GM20000 (cell line): ENCODE measurements around the gene PPP1R3F.

Source experiments
- DNase-seq: peaks from one replicate; pipeline ENCODE4 v3.0.0; 2012; ENCODE audit warnings: low spot score
- CTCF ChIP-seq: IDR thresholded peaks from 2 replicates; pipeline ENCODE4 v1.5.1; 2012; ENCODE audit warnings: mild to moderate bottlenecking, control low read depth; ENCODE audit errors: extremely low read depth, missing control alignments

The PPP1R3F gene, protein sequence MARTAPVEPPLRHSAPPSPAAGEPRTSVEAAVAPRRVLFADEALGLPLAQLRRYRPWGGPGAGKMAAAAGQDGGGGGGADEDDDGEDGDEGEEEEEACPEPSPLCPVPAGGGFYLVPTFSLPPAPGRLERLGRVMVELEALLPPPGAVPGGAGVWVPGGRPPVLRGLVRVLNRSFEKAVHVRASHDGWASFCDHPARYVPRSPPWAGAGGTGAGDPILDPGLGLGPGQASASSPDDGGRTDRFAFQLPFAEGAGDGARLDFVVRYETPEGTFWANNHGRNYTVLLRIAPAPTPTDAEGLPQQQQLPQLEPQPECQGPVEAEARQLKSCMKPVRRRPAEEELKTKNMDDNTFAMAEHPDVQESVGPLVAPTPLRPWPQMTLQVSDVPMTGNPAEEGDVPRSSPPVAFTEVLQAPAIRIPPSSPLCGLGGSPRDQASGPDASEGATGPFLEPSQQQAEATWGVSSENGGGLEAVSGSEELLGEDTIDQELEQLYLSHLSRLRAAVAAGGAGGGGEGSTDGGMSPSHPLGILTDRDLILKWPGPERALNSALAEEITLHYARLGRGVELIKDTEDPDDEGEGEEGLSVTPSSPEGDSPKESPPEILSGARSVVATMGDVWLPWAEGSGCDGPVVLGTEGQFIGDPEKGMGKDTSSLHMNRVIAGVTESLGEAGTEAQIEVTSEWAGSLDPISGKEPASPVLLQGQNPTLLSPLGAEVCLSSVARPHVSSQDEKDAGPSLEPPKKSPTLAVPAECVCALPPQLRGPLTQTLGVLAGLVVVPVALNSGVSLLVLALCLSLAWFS

GRCh38 chrX:49269767-49270248, at the start of gene PPP1R3F:
TSS of gene PPP1R3F (plus strand) at chrX:49269793. CDS start at chrX:49269870, 77 bp downstream.
- TF ChIP-seq CTCF = no peak
- peak; percentile 58 for DNase-seq

GRCh38 chrX:49220100-49220499, 49.5 kb upstream of the PPP1R3F start:
- TF ChIP-seq CTCF = no peak
- DNase-seq = no peak

- DNase-seq = no peak
- TF ChIP-seq CTCF = no peak
Observed at GRCh38 chrX:49221868-49222267, 47.7 kb upstream of the PPP1R3F start.

DNA sequence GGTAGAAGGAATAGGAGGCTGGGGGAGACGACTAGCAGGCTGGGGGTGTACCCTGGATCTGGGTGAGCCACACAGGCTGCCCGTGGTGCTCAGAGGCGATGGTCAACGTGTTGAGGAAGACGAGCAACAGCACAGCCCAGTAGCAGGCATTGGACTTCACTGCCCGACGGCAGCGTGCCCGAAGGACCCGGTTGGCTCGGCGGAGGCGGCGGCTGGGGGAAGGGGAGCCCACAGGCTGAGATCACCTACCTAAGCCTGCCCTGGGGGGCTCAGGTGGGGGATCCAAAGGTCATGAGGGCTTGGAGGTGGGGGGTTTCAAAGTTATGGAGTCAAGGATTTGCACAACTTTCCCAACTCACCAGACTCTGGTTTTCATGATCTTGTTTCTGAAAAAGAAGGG, 43.7 kb upstream of the PPP1R3F start:
- no peak for TF ChIP-seq CTCF
- no peak for DNase-seq

GRCh38 chrX:49226946-49227345, 42.6 kb upstream of the PPP1R3F start:
- no peak for DNase-seq
- TF ChIP-seq CTCF = no peak

DNA sequence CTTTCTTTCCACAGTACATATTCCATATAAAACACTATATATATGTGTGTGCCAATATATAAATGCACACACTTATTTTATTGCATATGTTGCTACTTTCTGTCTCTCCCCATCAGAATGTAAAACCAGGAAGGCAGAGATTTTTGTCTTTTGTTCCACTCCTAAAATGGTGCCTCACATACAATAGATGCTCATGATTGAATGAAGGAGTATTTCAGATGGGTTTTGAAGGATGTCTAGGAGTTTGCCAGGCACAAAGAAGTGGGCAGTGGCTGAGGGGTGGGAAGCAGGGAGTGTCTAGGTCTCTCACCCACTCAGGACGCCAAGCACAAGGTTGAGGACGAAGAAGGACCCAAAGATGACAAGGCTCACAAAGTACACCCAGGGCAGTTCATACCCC, 41.9 kb upstream of the PPP1R3F start:
- TF ChIP-seq CTCF = no peak
- no peak for DNase-seq

DNA sequence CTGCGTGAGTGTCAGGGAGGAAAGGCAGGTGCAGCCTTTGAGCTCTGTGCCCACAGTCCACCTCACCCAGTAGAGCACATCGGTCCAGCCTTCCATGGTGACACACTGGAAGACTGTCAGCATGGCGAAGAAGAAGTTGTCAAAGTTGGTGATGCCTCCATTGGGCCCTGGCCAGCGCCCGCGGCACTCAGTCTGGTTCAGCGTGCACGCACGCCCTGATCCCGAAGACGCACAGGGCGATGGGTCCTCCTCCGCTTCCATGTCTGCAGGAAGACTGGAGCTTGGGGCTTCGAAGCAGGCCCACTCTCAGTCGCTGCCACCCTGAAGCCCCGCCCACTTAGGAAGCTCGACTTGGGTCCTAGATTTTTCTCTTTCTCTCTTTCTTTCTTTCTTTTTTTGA, 41.4 kb upstream of the PPP1R3F start:
- no peak for TF ChIP-seq CTCF
- DNase-seq = no peak
